ENCODE results near the gene SORT1. TPM values are rescaled to one million over a fixed set of nuclear protein-coding genes. Genes with fewer than 3 reads are reported as not detected.
A peak's percentile ranks its signal among the peaks of the same experiment; 100 is the strongest.

Gene SORT1
- total RNA-seq, 1 experiment from 2014 or later, result 13.3 TPM

GRCh38 chr1:109283748-109284600 is 113.7 kb downstream of the SORT1 start:
- Mint-ChIP-seq H3K4me1 (ENCODE audit: insufficient read depth, unreplicated experiment) (peaks cover 27% of the 10 kb centered on the region), H3K9me3 (ENCODE audit: unreplicated experiment) (no peaks in the 10 kb centered on the region), H3K27ac (ENCODE audit: low read depth, unreplicated experiment) (peak overlapping the region; percentile 96), H3K27me3 (ENCODE audit: insufficient read depth, unreplicated experiment) (no peaks in the 10 kb centered on the region), H3K4me3 (ENCODE audit: unreplicated experiment) (peak overlapping the region; percentile 100), H3K36me3 (ENCODE audit: insufficient read depth, unreplicated experiment) (no peaks in the 10 kb centered on the region)
- BruUV-seq (replicated peaks), result no TSS peak
- intact Hi-C loops (cut with micrococcal nuclease), result loop anchor here (1.0 kb wide), 1 partner anchor 21 kb away; no protein-coding TSS in a partner anchor
- DNase-seq (ENCODE audit: unreplicated experiment), result no peak
- ChIA-PET POLR2A (interaction anchor here (1.5 to 2.8 kb wide), 6 partner anchors 11 to 265 kb away, joined by 3 to 35 read pairs (median 6); partner anchors contain the start of gene GNAI3), CTCF (interaction anchor here (0.7 to 2.5 kb wide), 5 partner anchors 68 to 115 kb away, joined by 3 to 31 read pairs (median 3); partner anchors contain the start of gene SORT1)
- TF ChIP-seq CTCF (IDR thresholded peaks at IDR 0.05; ENCODE audit: unreplicated experiment), result no peak

GRCh38 chr1:109282952-109283747 is 114.6 kb downstream of the SORT1 start, which contains the start of gene PSRC1:
Gene PSRC1, minus strand, starts transcription at chr1:109283145.
- POLR2A ChIA-PET, result interaction anchor here (0.6 to 2.9 kb wide), 23 partner anchors 10 to 435 kb away, joined by 3 to 35 read pairs (median 4); partner anchors contain the start of genes GNAI3, PSMA5 and SORT1
- peak; percentile 22 for TF ChIP-seq CTCF (IDR thresholded peaks at IDR 0.05; ENCODE audit: unreplicated experiment)
- intact Hi-C loops (cut with micrococcal nuclease), result loop anchor here (1.0 kb wide), 1 partner anchor 20 kb away; no protein-coding TSS in a partner anchor
- peak within 1 kb of the TSS; percentile 100 for H3K4me3 Mint-ChIP-seq (ENCODE audit: unreplicated experiment)
- CTCF ChIA-PET, result interaction anchor here (0.6 to 2.5 kb wide), 24 partner anchors 13 to 491 kb away, joined by 3 to 31 read pairs (median 3); partner anchors contain the start of gene SORT1
- no peaks in the 10 kb centered on the region for H3K36me3 Mint-ChIP-seq (ENCODE audit: insufficient read depth, unreplicated experiment)
- peak within 1 kb of the TSS; percentile 96 for H3K27ac Mint-ChIP-seq (ENCODE audit: low read depth, unreplicated experiment)
- no peaks in the 10 kb centered on the region for H3K9me3 Mint-ChIP-seq (ENCODE audit: unreplicated experiment)
- TSS peak; percentile 79 for BruUV-seq (replicated peaks)
- peaks cover 27% of the 10 kb centered on the region for H3K4me1 Mint-ChIP-seq (ENCODE audit: insufficient read depth, unreplicated experiment)
- H3K27me3 Mint-ChIP-seq (ENCODE audit: insufficient read depth, unreplicated experiment), result no peaks in the 10 kb centered on the region
- DNase-seq (ENCODE audit: unreplicated experiment), result peak; percentile 96

GRCh38 chr1:109282497-109282951 is 115.2 kb downstream of the SORT1 start:
- H3K4me3 Mint-ChIP-seq (ENCODE audit: unreplicated experiment), result peak overlapping the region; percentile 100
- intact Hi-C loops (cut with micrococcal nuclease), result no loop called here
- no peak for DNase-seq (ENCODE audit: unreplicated experiment)
- ChIA-PET CTCF (interaction anchor here (0.6 to 2.5 kb wide), 21 partner anchors 13 to 491 kb away, joined by 3 to 31 read pairs (median 3); partner anchors contain the start of gene SORT1), POLR2A (interaction anchor here (0.6 to 2.9 kb wide), 23 partner anchors 9 to 435 kb away, joined by 3 to 35 read pairs (median 4); partner anchors contain the start of genes GNAI3, PSMA5 and SORT1)
- H3K9me3 Mint-ChIP-seq (ENCODE audit: unreplicated experiment), result no peaks in the 10 kb centered on the region
- no peaks in the 10 kb centered on the region for H3K27me3 Mint-ChIP-seq (ENCODE audit: insufficient read depth, unreplicated experiment)
- no peaks in the 10 kb centered on the region for H3K36me3 Mint-ChIP-seq (ENCODE audit: insufficient read depth, unreplicated experiment)
- peaks cover 27% of the 10 kb centered on the region for H3K4me1 Mint-ChIP-seq (ENCODE audit: insufficient read depth, unreplicated experiment)
- TF ChIP-seq CTCF (IDR thresholded peaks at IDR 0.05; ENCODE audit: unreplicated experiment), result no peak
- H3K27ac Mint-ChIP-seq (ENCODE audit: low read depth, unreplicated experiment), result peak overlapping the region; percentile 96
- BruUV-seq (replicated peaks), result no TSS peak
